Neural cell (in vitro differentiated cells): ENCODE measurements around the gene RAVER2.

Experiments
- EZH2 ChIP-seq: fragments of 200-600, 300-800 bp; shearing (Covaris generic), sonication (generic); IDR thresholded peaks from 2 replicates; pipeline ENCODE4 v1.6.1; 2014; ENCODE audit warnings: antibody characterized with exemption, low read length, borderline replicate concordance, mild to moderate bottlenecking; ENCODE audit not compliant: insufficient read depth, poor library complexity, severe bottlenecking
- SMC3 ChIP-seq: fragments of 450-650 bp; conservative IDR thresholded peaks from 2 replicates; pipeline ENCODE4 v1.6.1; 2014; ENCODE audit warnings: antibody characterized with exemption, mild to moderate bottlenecking, moderate library complexity; ENCODE audit not compliant: poor library complexity

GRCh38 chr1:64811131-64811530 is 66.3 kb downstream of the RAVER2 start:
- no peak for TF ChIP-seq SMC3
- no peak for TF ChIP-seq EZH2
